ENCODE results near the gene SDHB.

The SDHB gene

GRCh38 chr1:16986560-16986959 lies 67.3 kb downstream of the SDHB start:
- DNase-seq (ENCODE audit: low read depth in 2 of 2): no peak

GRCh38 chr1:16986113-16986512 lies 67.7 kb downstream of the SDHB start:
- DNase-seq (ENCODE audit: low read depth in 2 of 2): no peak

- no peak for DNase-seq (ENCODE audit: low read depth in 2 of 2)
These were observed 69.1 kb downstream of the SDHB start for GRCh38 chr1:16984717-16985116.

DNA sequence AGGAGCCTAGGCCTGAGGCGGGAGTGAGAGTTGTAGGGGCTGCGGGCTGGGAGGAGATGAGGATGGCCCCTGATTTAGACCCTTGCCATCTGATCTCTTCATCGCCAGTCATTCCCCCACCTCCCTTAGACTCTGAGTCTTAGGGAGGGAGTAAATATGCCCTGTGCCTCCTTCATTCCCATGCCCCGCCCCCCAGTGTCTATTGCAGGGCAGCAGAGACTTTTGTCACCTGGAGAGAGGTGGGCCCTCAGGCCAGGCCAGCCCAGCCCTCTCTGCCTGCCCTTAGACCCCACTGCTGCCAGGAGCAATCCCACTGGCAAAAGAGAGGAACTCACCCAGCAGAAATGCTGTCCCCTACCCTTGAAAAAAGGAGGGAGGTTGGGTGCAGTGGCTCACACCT lies 70.2 kb downstream of the SDHB start:
- DNase-seq (ENCODE audit: low read depth in 2 of 2): no peak

GRCh38 chr1:16982902-16983301 lies 70.9 kb downstream of the SDHB start:
- no peak for DNase-seq (ENCODE audit: low read depth in 2 of 2)

- no peak for DNase-seq (ENCODE audit: low read depth in 2 of 2)
These were observed 72.5 kb downstream of the SDHB start for GRCh38 chr1:16981269-16981849.

GRCh38 chr1:16980473-16981268 lies 73.2 kb downstream of the SDHB start, which contains the start of gene MFAP2:
TSS of gene MFAP2 (minus strand) at chr1:16980620. CDS start at chr1:16978273, 2,347 bp downstream.
- no peak for DNase-seq (ENCODE audit: low read depth in 2 of 2)

- DNase-seq (ENCODE audit: low read depth in 2 of 2): no peak
These were observed 74.1 kb downstream of the SDHB start for GRCh38 chr1:16979475-16980327.

- DNase-seq (ENCODE audit: low read depth in 2 of 2): no peak
These were observed 75.0 kb downstream of the SDHB start for GRCh38 chr1:16978567-16979474.

- DNase-seq (ENCODE audit: low read depth in 2 of 2): no peak
These were observed 75.7 kb downstream of the SDHB start for GRCh38 chr1:16978139-16978538.

DNA sequence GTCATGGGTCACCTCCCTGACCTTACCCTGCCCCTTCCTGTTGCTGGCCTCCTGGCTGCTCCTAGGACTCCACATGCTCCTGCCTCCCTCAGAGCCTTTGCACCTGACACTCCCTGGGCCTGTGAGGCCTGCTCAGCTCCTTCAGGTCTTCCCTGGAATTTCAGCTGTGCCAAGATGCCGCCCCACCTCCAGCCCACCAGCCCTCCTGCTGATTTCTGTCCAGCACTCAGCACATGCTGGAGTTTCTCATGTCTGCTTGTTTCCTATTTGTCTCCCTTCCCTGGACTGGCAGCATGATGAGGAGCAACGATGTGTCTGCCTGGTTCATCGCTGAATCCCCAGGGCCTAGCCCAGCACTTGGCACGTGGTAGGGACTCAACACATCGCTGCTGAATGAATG lies 76.5 kb downstream of the SDHB start:
- DNase-seq (ENCODE audit: low read depth in 2 of 2): no peak

DNA sequence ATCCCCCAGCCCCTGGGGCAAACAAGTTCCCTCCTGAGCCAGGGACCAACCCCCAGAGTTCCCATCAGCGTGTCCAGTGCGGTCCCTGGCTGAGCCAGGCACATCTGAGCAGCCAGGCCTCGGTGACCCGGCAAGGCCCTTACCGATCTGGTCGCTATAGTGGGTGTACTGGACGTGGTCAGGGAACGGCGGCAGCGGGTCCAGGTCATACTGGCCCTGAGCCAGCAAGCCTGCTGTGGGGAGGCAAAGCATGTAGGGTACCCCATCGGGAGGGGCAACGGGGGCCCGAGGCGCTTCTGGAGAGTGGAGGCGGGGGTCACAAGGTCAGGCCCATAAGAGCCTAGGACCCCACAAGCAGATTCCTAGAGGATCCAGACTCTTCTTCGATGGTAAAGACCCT lies 76.9 kb downstream of the SDHB start:
- no peak for DNase-seq (ENCODE audit: low read depth in 2 of 2)

GRCh38 chr1:16975838-16976237 lies 78.0 kb downstream of the SDHB start:
- no peak for DNase-seq (ENCODE audit: low read depth in 2 of 2)

DNA sequence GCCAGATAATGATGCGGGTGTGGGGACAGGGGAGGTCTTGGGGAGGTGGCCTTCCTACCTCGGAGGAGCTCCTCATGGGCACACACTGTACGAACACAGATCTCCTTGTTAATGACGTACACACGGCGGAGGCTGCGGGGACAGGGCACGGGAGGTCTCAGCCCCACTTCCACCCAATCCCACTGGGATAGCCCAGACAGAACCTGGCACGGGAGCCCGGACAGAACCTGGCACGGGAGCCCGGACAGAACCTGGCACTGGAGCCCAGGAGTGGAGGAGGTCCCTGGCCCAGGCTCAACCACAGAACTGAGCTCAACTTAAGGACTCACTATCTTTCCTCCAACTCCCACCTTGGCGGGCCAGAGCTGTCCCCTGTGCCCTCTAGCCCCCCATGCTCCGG lies 78.6 kb downstream of the SDHB start:
- DNase-seq (ENCODE audit: low read depth in 2 of 2): no peak

GRCh38 chr1:16973215-16973614 lies 80.6 kb downstream of the SDHB start:
- no peak for DNase-seq (ENCODE audit: low read depth in 2 of 2)

GRCh38 chr1:16972189-16972895 lies 81.5 kb downstream of the SDHB start:
- no peak for DNase-seq (ENCODE audit: low read depth in 2 of 2)

DNA sequence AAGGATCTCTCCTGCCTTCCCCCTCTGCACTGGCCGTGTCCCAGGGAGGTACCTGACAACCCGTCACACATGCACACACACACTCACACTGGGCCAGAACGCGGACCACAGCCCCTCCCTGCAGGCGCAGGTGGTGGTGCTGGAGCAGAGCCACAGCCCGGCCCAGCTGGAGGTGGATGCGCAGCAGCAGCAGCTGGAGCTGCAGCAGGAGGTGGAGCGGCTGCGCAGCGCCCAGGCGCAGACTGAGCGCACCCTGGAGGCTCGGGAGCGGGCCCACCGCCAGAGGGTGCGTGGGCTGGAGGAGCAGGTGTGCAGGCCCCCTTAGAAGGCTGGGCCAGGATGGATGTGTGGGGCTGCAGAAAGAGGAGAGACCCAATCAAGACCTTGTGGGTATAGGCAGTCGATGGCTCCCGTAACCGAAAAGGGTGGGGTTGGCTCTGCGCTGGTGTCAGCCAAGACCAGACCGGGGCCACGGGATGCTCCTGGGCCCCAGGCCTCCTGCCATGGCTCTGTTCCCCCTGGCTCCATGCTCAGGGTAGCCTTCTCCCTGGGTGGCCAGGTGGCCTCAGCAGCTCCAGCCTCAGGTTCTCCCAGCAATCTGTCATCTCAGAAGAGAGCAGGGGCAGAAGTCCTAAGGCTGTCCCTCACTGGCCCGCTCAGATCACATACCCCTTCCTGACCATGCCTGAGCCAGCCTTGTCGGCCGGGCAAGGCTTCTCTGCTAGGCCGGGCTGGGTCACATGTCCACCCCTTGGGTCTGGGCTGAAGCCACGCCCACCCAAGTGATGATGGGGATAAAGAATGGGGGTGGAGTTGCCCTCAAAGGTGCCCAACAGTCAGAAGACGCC lies 82.3 kb downstream of the SDHB start:
- DNase-seq (ENCODE audit: low read depth in 2 of 2): no peak

- no peak for DNase-seq (ENCODE audit: low read depth in 2 of 2)
These were observed 83.5 kb downstream of the SDHB start for GRCh38 chr1:16970132-16970910.

DNA sequence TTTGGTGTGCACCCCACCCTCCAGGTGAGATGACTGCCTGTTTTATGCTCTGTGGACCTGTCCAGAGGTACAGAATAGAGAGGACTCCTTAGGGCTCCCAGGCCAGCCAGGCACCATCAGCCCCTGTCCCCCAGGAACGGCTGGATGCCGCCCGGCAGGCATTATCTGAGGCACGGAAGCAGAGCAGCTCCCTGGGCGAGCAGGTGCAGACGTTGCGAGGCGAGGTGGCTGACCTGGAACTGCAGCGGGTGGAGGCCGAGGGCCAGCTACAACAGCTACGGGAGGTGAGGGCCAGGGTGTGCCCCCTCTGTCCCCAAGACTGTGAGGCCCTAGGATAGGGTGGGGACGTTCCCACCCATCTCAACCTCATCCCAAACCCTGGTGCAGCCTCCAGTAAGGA lies 84.2 kb downstream of the SDHB start:
- DNase-seq (ENCODE audit: low read depth in 2 of 2): no peak

Data from stimulated activated CD8-positive, alpha-beta memory T cell treated with anti-CD3 and anti-CD28 coated beads, Interleukin-15, amount 100 ng/mL, for 48 hours (primary cell).